PC-3 (cell line): ENCODE measurements around the gene LPAR4. TPM values are rescaled to one million over a fixed set of nuclear protein-coding genes. Genes with fewer than 3 reads are reported as not detected.

ENCODE experiments used
- ATAC-seq: fragments of 200-7000 bp; cut with Tn5 transposase; 2 replicates; pipeline ENCODE4 v1.9.1; 2020; ENCODE audit warnings: mild to moderate bottlenecking, moderate library complexity
- BruUV-seq: library from RNA; stranded (reverse); fragments of 400-500 nt; replicated peaks from 2 replicates; lab custom pipeline; 2021; lab: Mats Ljungman, UMichigan
- CTCF ChIA-PET: fragments of 300-600 bp; sonication (Branson Sonifier 250); formaldehyde crosslinking; loops from one replicate; lab custom pipeline; 2022; ENCODE audit warnings: antibody characterized with exemption; lab: Charles Lee
- POLR2A ChIA-PET: fragments of 300-600 bp; sonication (Branson Sonifier 250); formaldehyde crosslinking; loops from one replicate; lab custom pipeline; 2022; ENCODE audit warnings: antibody characterized with exemption; ENCODE audit not compliant: unreplicated experiment; lab: Charles Lee
- DNase-seq: peaks from one replicate; pipeline ENCODE4 v3.0.0-alpha.2; 2015
- H2AFZ ChIP-seq: fragments of 300-600 bp; sonication (generic); 2 replicates; pipeline ENCODE4 v1.6.0; 2016; ENCODE audit warnings: antibody characterized with exemption, low read length
- H3F3A ChIP-seq: fragments of 300-600 bp; sonication (generic); one replicate; pipeline ENCODE4 v1.6.0; 2017; ENCODE audit warnings: antibody characterized with exemption, low read length, control low read depth, mild to moderate bottlenecking; ENCODE audit not compliant: unreplicated experiment
- H3K27ac ChIP-seq: fragments of 300-600 bp; sonication (generic); 2 replicates; pipeline ENCODE4 v1.5.1; 2016; ENCODE audit warnings: mild to moderate bottlenecking, low read length
- H3K27me3 ChIP-seq: fragments of 300-600 bp; sonication (generic); 2 replicates; pipeline ENCODE4 v1.6.1; 2016; ENCODE audit warnings: low read length, mixed read lengths
- H3K36me3 ChIP-seq: fragments of 300-600 bp; sonication (generic); 2 replicates; pipeline ENCODE4 v1.6.1; 2016; ENCODE audit warnings: low read depth, mixed run types, low read length, mixed read lengths
- H3K4me1 ChIP-seq: fragments of 300-600 bp; sonication (generic); 2 replicates; pipeline ENCODE4 v1.5.1; 2016; ENCODE audit warnings: low read length; ENCODE audit not compliant: insufficient read depth
- H3K4me2 ChIP-seq: fragments of 300-600 bp; sonication (generic); 2 replicates; pipeline ENCODE4 v1.6.0; 2016; ENCODE audit warnings: low read length
- H3K4me3 ChIP-seq: fragments of 300-600 bp; sonication (generic); 2 replicates; pipeline ENCODE4 v1.5.1; 2016; ENCODE audit warnings: mild to moderate bottlenecking, low read length, mixed read lengths
- H3K79me2 ChIP-seq: fragments of 300-600 bp; sonication (generic); 2 replicates; pipeline ENCODE4 v1.6.1; 2017; ENCODE audit warnings: low read length, mixed read lengths
- H3K9ac ChIP-seq: fragments of 300-600 bp; sonication (generic); 2 replicates; pipeline ENCODE4 v1.6.0; 2016; ENCODE audit warnings: mild to moderate bottlenecking, low read length
- H3K9me2 ChIP-seq: fragments of 300-600 bp; sonication (generic); replicated peaks from 2 replicates; pipeline ENCODE4 v1.6.1; 2016; ENCODE audit warnings: mixed run types, low read length, mixed read lengths
- H3K9me3 ChIP-seq: fragments of 300-600 bp; sonication (generic); 2 replicates; pipeline ENCODE4 v1.6.1; 2016; ENCODE audit warnings: low read length, mixed read lengths
- H4K20me1 ChIP-seq: fragments of 300-600 bp; sonication (generic); 2 replicates; pipeline ENCODE4 v1.6.1; 2016; ENCODE audit warnings: low read length, mixed read lengths
- CTCF ChIP-seq: fragments of 300-600 bp; sonication (generic); conservative IDR thresholded peaks from 2 replicates; pipeline ENCODE4 v1.5.1; 2017; ENCODE audit warnings: antibody characterized with exemption, low read depth, mild to moderate bottlenecking, low read length
- EZH2 ChIP-seq: fragments of 300-600 bp; sonication (generic); IDR thresholded peaks from one replicate; pipeline ENCODE4 v1.6.1; 2017; ENCODE audit warnings: antibody characterized with exemption, mild to moderate bottlenecking, low read length; ENCODE audit not compliant: unreplicated experiment
- EZH2phosphoT487 ChIP-seq: fragments of 300-600 bp; sonication (generic); IDR thresholded peaks from 2 replicates; pipeline ENCODE4 v1.6.1; 2018; ENCODE audit warnings: mild to moderate bottlenecking, antibody characterized with exemption, low read length, borderline replicate concordance
- intact Hi-C: fragments of 100-400 bp; cut with micrococcal nuclease; formaldehyde crosslinking; loops from 2 replicates; pipeline ENCODE4 v1.9.0; 2023
- total RNA-seq: library from RNA; depleted of rRNA; stranded (reverse); fragments of >200 nt; gene quantifications from 2 replicates; pipeline ENCODE4 v1.2.3, GENCODE V29; 2014

LPAR4 gene
- total RNA-seq, 1 experiment from 2014 or later, result not detected

DNA sequence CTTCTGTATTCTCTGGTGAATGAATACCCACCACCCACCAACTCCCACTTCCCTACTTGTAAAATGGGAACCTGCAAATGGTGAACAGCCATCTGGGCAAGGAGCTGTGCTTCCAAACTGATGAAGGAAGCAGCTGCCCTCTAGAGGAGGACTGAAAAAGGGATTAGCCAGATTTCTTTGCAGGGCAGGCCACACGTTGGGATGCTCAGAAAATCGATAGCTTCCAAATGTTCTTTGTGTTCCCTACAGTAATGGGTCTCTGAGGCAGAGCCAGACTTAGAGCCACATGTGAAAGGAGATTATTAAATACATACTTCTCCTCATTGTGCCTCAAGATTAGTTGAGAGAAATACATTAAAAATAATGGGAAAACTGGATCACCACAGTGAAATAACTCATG, 39.3 kb upstream of the LPAR4 start:
- no peaks in the 10 kb centered on the region for H3K4me1 ChIP-seq
- H3K36me3 ChIP-seq, result no peaks in the 10 kb centered on the region
- H3K9ac ChIP-seq, result no peak overlapping the region
- ChIA-PET CTCF (no interaction called here), POLR2A (no interaction called here)
- H3K79me2 ChIP-seq, result no peaks in the 10 kb centered on the region
- H3K9me2 ChIP-seq, result no peaks in the 10 kb centered on the region
- H3F3A ChIP-seq, result no peaks in the 10 kb centered on the region
- DNase-seq (peak; percentile 63), ATAC-seq (peak; percentile 76)
- intact Hi-C loops, result loop anchor here (1.0 to 5.0 kb wide), 3 partner anchors 56 to 178 kb away; no protein-coding TSS in a partner anchor
- no peaks in the 10 kb centered on the region for H4K20me1 ChIP-seq
- H3K9me3 ChIP-seq, result no peaks in the 10 kb centered on the region
- no peak overlapping the region for H3K27ac ChIP-seq
- peak overlapping the region; percentile 59; the same call in 1 of the 2 replicates for H2AFZ ChIP-seq
- TF ChIP-seq EZH2 (no peak), CTCF (peak; percentile 70)
- H3K4me2 ChIP-seq, result no peak overlapping the region
- no TSS peak for BruUV-seq
- no peak overlapping the region for H3K4me3 ChIP-seq
- no peaks in the 10 kb centered on the region for H3K27me3 ChIP-seq

DNA sequence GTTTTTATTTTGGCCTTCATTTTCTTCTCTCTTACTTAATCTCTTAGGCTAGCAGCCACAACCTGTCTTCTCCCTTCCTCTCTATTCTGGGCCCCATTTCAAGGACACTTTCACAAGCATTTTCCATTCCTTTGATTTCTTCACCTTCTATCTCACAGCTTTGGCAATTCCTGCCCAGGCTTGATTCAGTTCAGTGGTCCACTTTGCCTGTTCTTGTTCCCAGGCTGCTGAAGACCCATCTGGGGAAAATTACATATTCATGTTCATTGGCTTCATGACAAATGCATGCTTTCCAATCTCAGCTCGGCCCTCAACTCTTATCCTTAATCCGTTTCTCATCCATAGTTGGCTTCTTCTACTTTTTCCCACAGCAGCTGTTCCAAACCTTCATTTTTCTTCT, 38.7 kb upstream of the LPAR4 start:
- peak overlapping the region; percentile 59; the same call in 1 of the 2 replicates for H2AFZ ChIP-seq
- ATAC-seq (no peak), DNase-seq (no peak)
- no peaks in the 10 kb centered on the region for H3F3A ChIP-seq
- ChIA-PET CTCF (no interaction called here), POLR2A (no interaction called here)
- H3K9me2 ChIP-seq, result no peaks in the 10 kb centered on the region
- no TSS peak for BruUV-seq
- no peak overlapping the region for H3K9ac ChIP-seq
- intact Hi-C loops, result loop anchor here (1.0 to 5.0 kb wide), 3 partner anchors 57 to 177 kb away; no protein-coding TSS in a partner anchor
- H3K27ac ChIP-seq, result no peak overlapping the region
- no peak overlapping the region for H3K4me2 ChIP-seq
- H3K4me1 ChIP-seq, result no peaks in the 10 kb centered on the region
- no peaks in the 10 kb centered on the region for H4K20me1 ChIP-seq
- no peak for TF ChIP-seq CTCF
- no peak for TF ChIP-seq EZH2phosphoT487
- no peak for TF ChIP-seq EZH2
- H3K4me3 ChIP-seq, result no peak overlapping the region
- no peaks in the 10 kb centered on the region for H3K9me3 ChIP-seq
- no peaks in the 10 kb centered on the region for H3K36me3 ChIP-seq
- no peaks in the 10 kb centered on the region for H3K79me2 ChIP-seq
- no peaks in the 10 kb centered on the region for H3K27me3 ChIP-seq

DNA sequence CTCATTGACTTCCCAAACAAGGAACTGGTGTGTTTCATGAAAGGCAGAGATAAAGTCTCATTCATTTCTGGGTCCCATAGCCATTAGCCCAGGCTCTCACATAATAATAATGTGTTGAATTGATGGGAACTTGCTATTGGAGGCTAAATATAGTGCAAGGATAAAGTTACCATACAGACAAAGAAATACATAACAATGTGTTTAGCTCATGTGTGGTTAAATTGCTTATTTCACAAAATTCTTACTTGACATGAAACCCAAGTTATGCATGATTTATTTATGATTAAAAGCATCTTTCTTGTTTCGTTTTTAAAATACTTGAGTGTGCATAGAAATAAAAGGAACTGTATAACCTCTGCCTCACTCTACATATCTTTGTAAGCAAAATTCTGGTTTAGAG, 37.3 kb upstream of the LPAR4 start:
- no peak overlapping the region for H3K4me2 ChIP-seq
- intact Hi-C loops, result no loop called here
- BruUV-seq, result no TSS peak

More for the DNA sequence above, 37.3 kb upstream of the LPAR4 start:
- Histone ChIP-seq H3K36me3 (no peaks in the 10 kb centered on the region), H3K79me2 (no peaks in the 10 kb centered on the region), H2AFZ (no peak overlapping the region), H3K4me3 (no peak overlapping the region), H3F3A (no peaks in the 10 kb centered on the region), H3K27me3 (no peaks in the 10 kb centered on the region), H3K4me1 (no peaks in the 10 kb centered on the region), H4K20me1 (no peaks in the 10 kb centered on the region), H3K9me3 (no peaks in the 10 kb centered on the region), H3K27ac (no peak overlapping the region), H3K9me2 (no peaks in the 10 kb centered on the region), H3K9ac (no peak overlapping the region)
- no peak for DNase-seq
- CTCF ChIA-PET, result no interaction called here
- POLR2A ChIA-PET, result no interaction called here
- ATAC-seq, result no peak
- TF ChIP-seq EZH2 (no peak), CTCF (no peak), EZH2phosphoT487 (no peak)
